GM18909 (cell line): ENCODE data around the gene AWAT1.
"Not testable (repeated sequence)": the region's sequence is repeated elsewhere in the genome, so short reads cannot be mapped to it uniquely, and the experiment has no call there.

ENCODE experiments used
- ATAC-seq: cut with Tn5 transposase; IDR thresholded peaks from one replicate; pipeline ENCODE4 v1.9.1; 2021; ENCODE audit warnings: mild to moderate bottlenecking; ENCODE audit not compliant: unreplicated experiment, poor library complexity

Gene AWAT1

GRCh38 chrX:70234355-70234754, at the start of gene AWAT1:
TSS of gene AWAT1 (plus strand) at chrX:70234655. CDS start at chrX:70234696, 41 bp downstream.
- ATAC-seq, result no peak

- no peak for ATAC-seq
Measured at GRCh38 chrX:70190225-70190624, 44.2 kb upstream of the AWAT1 start.

DNA sequence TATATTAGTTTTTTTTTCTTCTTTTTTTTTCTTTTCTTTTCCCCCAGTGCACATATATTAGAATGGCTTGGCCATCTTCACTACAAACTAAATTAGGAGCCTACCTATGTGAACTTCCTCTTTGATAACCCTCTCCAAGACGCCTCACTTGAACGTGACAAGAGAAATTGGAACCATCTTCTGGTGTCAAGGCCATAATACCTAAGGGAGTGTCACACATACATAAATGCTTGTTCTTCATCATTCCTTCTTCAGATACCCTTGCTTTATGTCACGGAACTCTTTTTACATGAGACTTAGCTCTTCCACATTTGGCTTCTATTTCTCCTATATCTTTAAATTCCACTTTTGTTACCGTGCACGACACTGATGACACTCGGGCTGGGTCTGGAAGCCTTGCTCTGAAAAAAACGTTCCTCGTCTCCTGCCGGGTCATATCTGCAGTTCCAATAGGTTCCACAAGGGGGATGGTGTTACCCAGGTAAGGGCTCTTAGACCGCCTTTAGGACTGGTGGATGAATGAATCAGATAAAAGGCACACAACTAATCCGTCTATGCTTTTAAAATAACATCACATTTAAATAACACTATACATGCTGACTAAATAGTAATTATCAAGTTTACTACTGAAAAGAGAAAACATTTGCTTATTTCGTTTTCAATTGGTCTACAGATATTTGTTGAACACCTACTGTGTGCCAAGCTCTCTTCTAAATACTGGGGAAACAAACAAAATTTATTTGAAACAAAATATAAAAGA, 37.3 kb upstream of the AWAT1 start:
- ATAC-seq, result peak; percentile 86

DNA sequence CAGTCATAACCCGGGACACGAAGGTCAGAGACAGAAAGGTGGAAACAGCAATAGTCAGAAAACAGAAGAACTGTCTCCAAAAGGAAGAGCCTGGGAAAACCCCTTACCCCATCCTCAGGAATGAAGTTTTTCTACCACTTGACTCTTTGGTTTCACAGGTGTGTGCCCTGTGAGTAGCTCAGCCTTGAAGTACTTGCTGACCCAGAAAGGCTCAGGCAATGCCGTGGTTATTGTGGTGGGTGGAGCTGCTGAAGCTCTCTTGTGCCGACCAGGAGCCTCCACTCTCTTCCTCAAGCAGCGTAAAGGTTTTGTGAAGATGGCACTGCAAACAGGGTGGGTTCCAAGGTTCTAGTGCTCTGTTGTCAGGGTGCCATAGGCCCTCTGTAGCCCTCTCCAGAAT, 32.7 kb upstream of the AWAT1 start:
- ATAC-seq, result no peak

- no peak for ATAC-seq
Measured at GRCh38 chrX:70208479-70208878, 26.0 kb upstream of the AWAT1 start.

DNA sequence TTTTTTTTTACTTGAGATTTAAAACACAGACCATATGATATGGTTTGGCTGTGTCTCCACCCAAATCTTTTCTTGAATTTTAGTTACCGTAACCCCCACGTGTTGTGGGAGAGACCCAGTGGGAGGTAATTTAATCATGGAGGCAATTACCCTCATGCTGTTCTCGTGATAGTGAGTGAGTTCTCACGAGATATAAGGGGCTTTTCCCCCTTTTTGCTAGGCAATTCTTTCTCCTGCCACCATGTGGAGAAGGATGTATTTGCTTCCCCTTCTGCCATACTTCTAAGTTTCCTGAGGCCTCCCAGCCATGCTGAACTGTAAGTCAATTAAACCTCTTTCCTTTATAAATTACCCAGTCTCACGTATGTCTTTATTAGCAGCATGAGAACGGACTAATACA, 24.9 kb upstream of the AWAT1 start:
- not testable (repeated sequence) for ATAC-seq

GRCh38 chrX:70219938-70220764, 14.3 kb upstream of the AWAT1 start:
- ATAC-seq, result no peak

- no peak for ATAC-seq
Measured at GRCh38 chrX:70226048-70226447, 8.4 kb upstream of the AWAT1 start.

DNA sequence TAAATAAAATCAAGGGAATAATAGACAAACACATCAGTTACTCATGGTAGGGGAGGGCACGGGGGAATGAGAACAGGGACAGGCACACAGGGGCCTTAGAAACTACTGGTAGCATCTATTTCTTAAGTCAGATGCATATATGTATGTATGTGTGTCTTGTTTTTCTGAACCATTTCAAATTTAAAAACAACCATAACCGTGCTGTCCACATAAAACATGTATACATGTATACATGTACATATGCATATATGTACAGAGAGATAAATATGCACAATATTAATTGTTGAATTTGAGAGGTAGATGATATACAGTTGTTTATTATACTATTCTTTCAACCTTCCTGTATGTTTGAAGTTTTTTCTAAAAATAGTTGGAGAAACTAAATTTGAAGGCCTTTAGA, 7.8 kb upstream of the AWAT1 start:
- ATAC-seq, result no peak

DNA sequence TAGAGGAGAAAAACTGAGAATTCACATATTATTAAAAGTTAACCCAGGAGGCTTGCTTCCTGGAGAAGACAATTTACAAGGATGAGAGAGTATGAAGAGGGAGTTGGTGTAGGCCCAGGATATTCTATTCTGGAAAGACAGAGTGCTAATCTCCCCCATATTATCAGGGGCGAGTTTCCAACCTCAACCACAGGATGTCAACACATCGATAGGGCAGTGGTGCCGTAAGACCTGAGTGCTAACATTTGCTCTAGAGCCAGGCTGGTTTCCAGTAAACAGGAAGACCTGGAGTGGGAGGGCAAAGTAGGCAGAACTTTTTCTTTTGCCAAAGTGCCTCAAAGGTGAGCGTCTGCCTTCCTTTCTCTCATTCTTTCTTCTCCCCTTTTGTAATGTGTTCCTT, 2.8 kb upstream of the AWAT1 start:
- ATAC-seq, result no peak

DNA sequence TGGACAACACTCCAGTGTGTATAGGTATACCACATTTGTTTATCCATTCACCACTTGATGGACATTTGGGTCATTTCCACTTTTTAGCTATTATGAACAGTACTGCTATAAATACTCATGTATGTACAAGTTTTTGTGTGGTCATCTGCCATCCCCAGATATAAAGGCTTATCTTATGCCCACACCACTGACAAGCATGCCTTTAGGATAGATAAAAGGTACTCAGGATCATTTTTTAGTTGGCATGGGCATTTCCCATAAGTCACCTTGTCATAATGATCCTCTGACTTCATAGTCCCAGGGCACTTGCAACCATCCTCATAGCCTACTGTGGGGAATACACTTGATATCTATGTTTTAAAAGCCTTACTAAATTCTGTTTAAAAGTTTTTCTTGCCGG, 6.3 kb downstream of the AWAT1 start:
- no peak for ATAC-seq

GRCh38 chrX:70241501-70241900, 7.0 kb downstream of the AWAT1 start:
- ATAC-seq, result no peak

DNA sequence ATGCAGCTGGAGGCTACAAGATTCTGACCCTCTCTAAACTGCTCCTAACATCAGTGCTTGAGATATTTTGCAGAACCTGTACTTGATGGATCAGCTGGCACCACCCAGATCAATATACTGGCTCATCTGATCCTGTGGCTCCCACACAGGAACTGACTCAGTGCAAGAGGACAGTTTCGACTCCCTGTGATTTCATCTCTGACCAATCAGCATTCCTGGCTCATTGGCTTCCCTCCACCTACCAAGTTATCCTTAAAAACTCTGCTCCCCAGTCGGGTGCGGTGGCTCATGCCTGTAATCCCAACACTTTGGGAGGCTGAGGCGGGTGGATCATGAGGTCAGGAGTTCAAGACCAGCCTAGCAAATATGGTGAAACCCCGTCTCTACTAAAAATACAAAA, 9.1 kb downstream of the AWAT1 start:
- not testable (repeated sequence) for ATAC-seq

- no peak for ATAC-seq
Measured at GRCh38 chrX:70244881-70245280, 10.4 kb downstream of the AWAT1 start.

DNA sequence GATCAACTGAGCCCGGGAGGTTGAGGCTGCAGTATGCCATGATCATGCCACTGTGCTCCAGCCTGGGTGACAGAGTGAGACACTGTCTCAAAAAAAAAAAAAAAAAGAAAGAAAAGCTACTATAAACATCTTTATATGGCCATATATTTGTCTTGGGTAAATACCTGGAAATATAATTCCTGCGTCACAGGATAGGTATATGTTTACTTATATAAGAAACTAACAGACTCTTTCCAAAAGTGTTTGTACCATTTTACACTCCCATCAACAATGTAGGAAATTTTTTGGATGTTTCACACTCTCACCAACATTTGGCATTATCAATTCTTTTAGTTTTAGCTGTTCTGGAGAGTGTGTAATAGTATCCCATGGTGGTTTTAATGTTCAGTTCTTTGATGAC, 12.8 kb downstream of the AWAT1 start:
- no peak for ATAC-seq

DNA sequence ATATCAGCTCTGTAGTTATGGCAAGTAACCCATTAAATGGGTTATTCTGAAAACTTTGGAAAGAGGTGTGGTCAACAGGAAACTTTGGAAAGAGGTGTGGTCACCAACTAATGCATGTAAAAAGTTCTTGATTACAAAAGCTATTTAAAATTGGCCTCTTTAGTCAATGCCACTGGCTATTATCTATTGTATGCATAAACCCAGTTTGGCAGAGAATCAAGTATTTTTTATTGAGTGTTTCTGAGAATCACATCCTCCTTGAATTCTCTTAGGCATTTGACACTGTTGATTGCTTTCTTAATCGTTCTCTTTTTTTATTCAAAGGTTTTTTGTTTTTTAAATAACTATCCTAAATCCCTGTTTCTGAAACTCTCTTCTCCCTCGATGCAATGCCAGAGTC, 18.0 kb downstream of the AWAT1 start:
- no peak for ATAC-seq

DNA sequence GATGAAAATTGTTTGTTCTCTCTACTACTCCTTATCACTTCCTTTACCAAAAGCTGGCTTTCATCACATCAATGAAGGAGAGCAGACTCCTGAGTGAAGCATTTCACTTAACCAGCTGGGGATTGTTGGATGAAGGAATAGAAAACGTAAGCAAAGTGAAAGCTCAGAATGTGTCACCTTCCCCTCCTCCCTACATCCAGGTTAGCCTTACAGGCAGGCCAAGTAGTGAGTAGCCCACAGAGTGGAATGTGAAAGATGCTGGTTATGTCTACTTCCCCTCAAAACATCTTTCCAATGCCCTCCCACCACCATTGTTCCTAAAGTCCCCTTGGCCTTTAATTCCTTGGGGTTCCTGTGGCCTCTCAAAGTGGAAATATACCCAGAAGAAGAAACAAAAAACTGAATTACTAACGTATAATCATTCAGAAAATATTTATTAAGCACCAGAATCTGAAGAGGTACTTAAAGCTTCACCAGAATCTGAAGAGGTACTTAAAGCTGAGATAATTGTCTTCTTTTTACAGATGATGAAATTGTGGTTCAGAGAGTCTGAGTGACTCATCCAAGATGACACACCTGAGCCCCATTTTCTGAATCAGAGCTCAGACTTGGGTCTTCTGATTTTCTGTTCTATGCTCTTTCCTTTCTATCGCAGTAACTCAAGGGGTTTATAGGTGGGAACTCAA, 19.1 kb downstream of the AWAT1 start:
- ATAC-seq, result no peak

DNA sequence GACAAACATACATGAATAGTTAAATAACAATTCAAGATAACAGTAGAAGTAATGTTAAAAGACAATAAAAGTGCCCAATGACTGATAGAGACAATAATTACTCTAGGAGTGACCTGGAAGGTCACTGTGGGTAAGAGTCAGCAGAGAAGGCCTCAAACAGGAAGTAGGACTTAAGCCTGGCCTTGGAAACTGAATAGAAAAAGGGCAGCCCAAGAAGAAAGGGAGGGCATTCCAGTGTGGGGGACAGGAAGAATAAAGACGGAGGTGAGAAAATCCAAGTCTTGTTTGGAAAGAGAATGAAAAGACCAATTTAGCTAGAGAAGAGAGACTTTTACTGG, 19.6 kb downstream of the AWAT1 start:
- no peak for ATAC-seq

- no peak for ATAC-seq
Measured at GRCh38 chrX:70254909-70255308, 20.5 kb downstream of the AWAT1 start.

- ATAC-seq, result no peak
Measured at GRCh38 chrX:70255452-70255851, 21.0 kb downstream of the AWAT1 start.
